ENCODE data around the gene VAV2.

Gene VAV2

GRCh38 chr9:133874659-133875058 is 117.5 kb downstream of the VAV2 start:
- no peak for DNase-seq (ENCODE audit: low read depth in 2 of 2)

- DNase-seq (ENCODE audit: low read depth in 2 of 2) = no peak
Measured at GRCh38 chr9:133874060-133874657, 118.0 kb downstream of the VAV2 start.

- DNase-seq (ENCODE audit: low read depth in 2 of 2) = no peak
Measured at GRCh38 chr9:133873461-133873891, 118.6 kb downstream of the VAV2 start.

GRCh38 chr9:133873009-133873408 is 119.1 kb downstream of the VAV2 start:
- DNase-seq (ENCODE audit: low read depth in 2 of 2) = no peak

- DNase-seq (ENCODE audit: low read depth in 2 of 2) = no peak
Measured at GRCh38 chr9:133870598-133871595, 121.2 kb downstream of the VAV2 start.

- DNase-seq (ENCODE audit: low read depth in 2 of 2) = no peak
Measured at GRCh38 chr9:133869674-133870405, 122.3 kb downstream of the VAV2 start.

- no peak for DNase-seq (ENCODE audit: low read depth in 2 of 2)
Measured at GRCh38 chr9:133868203-133868602, 123.9 kb downstream of the VAV2 start.

- no peak for DNase-seq (ENCODE audit: low read depth in 2 of 2)
Measured at GRCh38 chr9:133866946-133867345, 125.2 kb downstream of the VAV2 start.

- DNase-seq (ENCODE audit: low read depth in 2 of 2) = no peak
Measured at GRCh38 chr9:133864011-133864410, 128.1 kb downstream of the VAV2 start.

GRCh38 chr9:133863257-133863592 is 128.9 kb downstream of the VAV2 start:
- no peak for DNase-seq (ENCODE audit: low read depth in 2 of 2)

GRCh38 chr9:133862585-133863256 is 129.4 kb downstream of the VAV2 start:
- DNase-seq (ENCODE audit: low read depth in 2 of 2) = no peak

- no peak for DNase-seq (ENCODE audit: low read depth in 2 of 2)
Measured at GRCh38 chr9:133861692-133862091, 130.4 kb downstream of the VAV2 start.

- no peak for DNase-seq (ENCODE audit: low read depth in 2 of 2)
Measured at GRCh38 chr9:133861086-133861485, 131.0 kb downstream of the VAV2 start.

- DNase-seq (ENCODE audit: low read depth in 2 of 2) = no peak
Measured at GRCh38 chr9:133858771-133859170, 133.4 kb downstream of the VAV2 start.

GRCh38 chr9:133857639-133858038 is 134.5 kb downstream of the VAV2 start:
- no peak for DNase-seq (ENCODE audit: low read depth in 2 of 2)

- no peak for DNase-seq (ENCODE audit: low read depth in 2 of 2)
Measured at GRCh38 chr9:133856798-133857197, 135.3 kb downstream of the VAV2 start.

- no peak for DNase-seq (ENCODE audit: low read depth in 2 of 2)
Measured at GRCh38 chr9:133855802-133856521, 136.2 kb downstream of the VAV2 start.

- DNase-seq (ENCODE audit: low read depth in 2 of 2) = no peak
Measured at GRCh38 chr9:133855371-133855770, 136.8 kb downstream of the VAV2 start.

GRCh38 chr9:133854765-133855164 is 137.4 kb downstream of the VAV2 start:
- DNase-seq (ENCODE audit: low read depth in 2 of 2) = no peak

GRCh38 chr9:133854048-133854447 is 138.1 kb downstream of the VAV2 start:
- no peak for DNase-seq (ENCODE audit: low read depth in 2 of 2)

- no peak for DNase-seq (ENCODE audit: low read depth in 2 of 2)
Measured at GRCh38 chr9:133853331-133853730, 138.8 kb downstream of the VAV2 start.
